ENCODE measurements around the gene MRFAP1L1.

GRCh38 chr4:6722891-6723290 lies 13.2 kb upstream of the MRFAP1L1 start:
- TF ChIP-seq, protein P1, sequence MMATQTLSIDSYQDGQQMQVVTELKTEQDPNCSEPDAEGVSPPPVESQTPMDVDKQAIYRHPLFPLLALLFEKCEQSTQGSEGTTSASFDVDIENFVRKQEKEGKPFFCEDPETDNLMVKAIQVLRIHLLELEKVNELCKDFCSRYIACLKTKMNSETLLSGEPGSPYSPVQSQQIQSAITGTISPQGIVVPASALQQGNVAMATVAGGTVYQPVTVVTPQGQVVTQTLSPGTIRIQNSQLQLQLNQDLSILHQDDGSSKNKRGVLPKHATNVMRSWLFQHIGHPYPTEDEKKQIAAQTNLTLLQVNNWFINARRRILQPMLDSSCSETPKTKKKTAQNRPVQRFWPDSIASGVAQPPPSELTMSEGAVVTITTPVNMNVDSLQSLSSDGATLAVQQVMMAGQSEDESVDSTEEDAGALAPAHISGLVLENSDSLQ (IDR thresholded peaks at IDR 0.05) = no peak
- TF ChIP-seq ZNF384 (IDR thresholded peaks at IDR 0.05) (no peak), SP1 (IDR thresholded peaks at IDR 0.05) (no peak), FOXM1 (IDR thresholded peaks at IDR 0.05; ENCODE audit: borderline replicate concordance) (no peak)

Data from HEK293T (cell line).